ENCODE measurements around the gene MBD3L4. TPM values are rescaled to one million over a fixed set of nuclear protein-coding genes. Genes with fewer than 3 reads are reported as not detected.

Gene MBD3L4
- total and polyA plus RNA-seq, 2 donors = not detected

GRCh38 chr19:6997679-6998445 lies 42.1 kb downstream of the MBD3L4 start:
- Histone ChIP-seq H3K36me3 (ENCODE audit: control insufficient read depth in 2 of 2, insufficient read depth in 2 of 2, low read length in 1 of 2) (no peaks in the 10 kb centered on the region), H3K4me1 (ENCODE audit: control insufficient read depth in 2 of 2, insufficient read depth in 2 of 2, low read length in 2 of 2) (no peaks in the 10 kb centered on the region), H3K27ac (ENCODE audit: low read depth in 1 of 2, low read length in 1 of 2) (no peak overlapping the region), H3K27me3 (ENCODE audit: control insufficient read depth in 2 of 2, insufficient read depth in 1 of 2, low read length in 1 of 2) (no peaks in the 10 kb centered on the region), H3K4me3 (ENCODE audit: low read length in 2 of 2) (no peak overlapping the region), H3K9me3 (ENCODE audit: control insufficient read depth in 2 of 2, insufficient read depth in 1 of 2, low read length in 1 of 2) (peaks cover 0 to 3% of the 10 kb centered on the region in 2 donors)
- no peak for DNase-seq (ENCODE audit: low read depth in 6 of 9, low spot score in 9 of 9)
- 64% methylated on average over 15 of the region's 15 CpGs for WGBS

GRCh38 chr19:6996810-6997209 lies 43.2 kb downstream of the MBD3L4 start:
- Histone ChIP-seq H3K4me1 (ENCODE audit: control insufficient read depth in 2 of 2, insufficient read depth in 2 of 2, low read length in 2 of 2) (no peaks in the 10 kb centered on the region), H3K9me3 (ENCODE audit: control insufficient read depth in 2 of 2, insufficient read depth in 1 of 2, low read length in 1 of 2) (peaks cover 0 to 3% of the 10 kb centered on the region in 2 donors), H3K36me3 (ENCODE audit: control insufficient read depth in 2 of 2, insufficient read depth in 2 of 2, low read length in 1 of 2) (no peaks in the 10 kb centered on the region), H3K4me3 (ENCODE audit: low read length in 2 of 2) (no peak overlapping the region), H3K27ac (ENCODE audit: low read depth in 1 of 2, low read length in 1 of 2) (no peak overlapping the region), H3K27me3 (ENCODE audit: control insufficient read depth in 2 of 2, insufficient read depth in 1 of 2, low read length in 1 of 2) (no peaks in the 10 kb centered on the region)
- no peak for DNase-seq (ENCODE audit: low read depth in 6 of 9, low spot score in 9 of 9)
- 97% methylated on average over 4 of the region's 4 CpGs for WGBS

GRCh38 chr19:6995054-6995453 lies 44.9 kb downstream of the MBD3L4 start:
- DNase-seq (ENCODE audit: low read depth in 6 of 9, low spot score in 9 of 9) = no peak
- H3K27ac ChIP-seq (ENCODE audit: low read depth in 1 of 2, low read length in 1 of 2) = no peak overlapping the region
- H3K4me3 ChIP-seq (ENCODE audit: low read length in 2 of 2) = no peak overlapping the region
- H3K9me3 ChIP-seq (ENCODE audit: control insufficient read depth in 2 of 2, insufficient read depth in 1 of 2, low read length in 1 of 2) = peaks cover 0 to 3% of the 10 kb centered on the region in 2 donors
- no peaks in the 10 kb centered on the region for H3K36me3 ChIP-seq (ENCODE audit: control insufficient read depth in 2 of 2, insufficient read depth in 2 of 2, low read length in 1 of 2)
- no peaks in the 10 kb centered on the region for H3K4me1 ChIP-seq (ENCODE audit: control insufficient read depth in 2 of 2, insufficient read depth in 2 of 2, low read length in 2 of 2)
- WGBS = 90% methylated on average over 1 of the region's 1 CpG
- H3K27me3 ChIP-seq (ENCODE audit: control insufficient read depth in 2 of 2, insufficient read depth in 1 of 2, low read length in 1 of 2) = peaks cover 0 to 2% of the 10 kb centered on the region in 2 donors

GRCh38 chr19:6988257-6988656 lies 51.7 kb downstream of the MBD3L4 start:
- no peaks in the 10 kb centered on the region for H3K4me1 ChIP-seq (ENCODE audit: control insufficient read depth in 2 of 2, insufficient read depth in 2 of 2, low read length in 2 of 2)
- H3K9me3 ChIP-seq (ENCODE audit: control insufficient read depth in 2 of 2, insufficient read depth in 1 of 2, low read length in 1 of 2) = peaks cover 5 to 16% of the 10 kb centered on the region in 2 donors
- H3K27me3 ChIP-seq (ENCODE audit: control insufficient read depth in 2 of 2, insufficient read depth in 1 of 2, low read length in 1 of 2) = peaks cover 0 to 2% of the 10 kb centered on the region in 2 donors
- 65% methylated on average over 3 of the region's 3 CpGs for WGBS
- no peak overlapping the region for H3K4me3 ChIP-seq (ENCODE audit: low read length in 2 of 2)
- no peaks in the 10 kb centered on the region for H3K36me3 ChIP-seq (ENCODE audit: control insufficient read depth in 2 of 2, insufficient read depth in 2 of 2, low read length in 1 of 2)
- H3K27ac ChIP-seq (ENCODE audit: low read depth in 1 of 2, low read length in 1 of 2) = no peak overlapping the region
- DNase-seq (ENCODE audit: low read depth in 6 of 9, low spot score in 9 of 9) = no peak

- WGBS = 64% methylated on average over 4 of the region's 4 CpGs
- Histone ChIP-seq H3K36me3 (ENCODE audit: control insufficient read depth in 2 of 2, insufficient read depth in 2 of 2, low read length in 1 of 2) (no peaks in the 10 kb centered on the region), H3K27ac (ENCODE audit: low read depth in 1 of 2, low read length in 1 of 2) (no peak overlapping the region), H3K4me1 (ENCODE audit: control insufficient read depth in 2 of 2, insufficient read depth in 2 of 2, low read length in 2 of 2) (no peaks in the 10 kb centered on the region), H3K27me3 (ENCODE audit: control insufficient read depth in 2 of 2, insufficient read depth in 1 of 2, low read length in 1 of 2) (peaks cover 0 to 2% of the 10 kb centered on the region in 2 donors), H3K4me3 (ENCODE audit: low read length in 2 of 2) (no peak overlapping the region), H3K9me3 (ENCODE audit: control insufficient read depth in 2 of 2, insufficient read depth in 1 of 2, low read length in 1 of 2) (peaks cover 5 to 16% of the 10 kb centered on the region in 2 donors)
- DNase-seq (ENCODE audit: low read depth in 6 of 9, low spot score in 9 of 9) = no peak
Measured at GRCh38 chr19:6987850-6988249, 52.1 kb downstream of the MBD3L4 start.

Other genes starting within 250 kb of the MBD3L4 start
- gene ADGRE1, start 152.6 kb downstream of the MBD3L4 start, total RNA-seq = 3.9 TPM
- gene ADGRE1, start 152.6 kb downstream of the MBD3L4 start, polyA plus RNA-seq = 1.8 TPM
- gene MBD3L2B, start 18.7 kb downstream of the MBD3L4 start, total RNA-seq = 0.19 TPM
- gene MBD3L2B, start 18.7 kb downstream of the MBD3L4 start, polyA plus RNA-seq = 0.71 TPM
- not detected for gene MBD3L5, start 9.6 kb downstream of the MBD3L4 start, total RNA-seq
- 0.21 TPM for gene MBD3L5, start 9.6 kb downstream of the MBD3L4 start, polyA plus RNA-seq
- gene MBD3L2, start 9.1 kb upstream of the MBD3L4 start, total RNA-seq = 0.09 TPM
- 0.78 TPM for gene MBD3L2, start 9.1 kb upstream of the MBD3L4 start, polyA plus RNA-seq
- gene MBD3L3, start 18.5 kb upstream of the MBD3L4 start, total RNA-seq = 0.24 TPM
- 1.1 TPM for gene MBD3L3, start 18.5 kb upstream of the MBD3L4 start, polyA plus RNA-seq
- 12.7 TPM for gene ZNF557, start 29.5 kb upstream of the MBD3L4 start, total RNA-seq
- gene ZNF557, start 29.5 kb upstream of the MBD3L4 start, polyA plus RNA-seq = 5.2 TPM

Measured in thymus (tissue), 11 donors.